Measurements from ENCODE around the gene RAI1. TPM values are rescaled to one million over a fixed set of nuclear protein-coding genes. Genes with fewer than 3 reads are reported as not detected.
A peak's percentile ranks its signal among the peaks of the same experiment; 100 is the strongest.

Gene RAI1
- total RNA-seq, 1 donor from 2014 or later, result 39.1 TPM

- no peaks in the 10 kb centered on the region for H3K9me3 ChIP-seq (ENCODE audit: insufficient read depth, low read depth, low read length)
- Mint-ChIP-seq H3K27me3 (ENCODE audit: low read depth, unreplicated experiment) (no peaks in the 10 kb centered on the region), H3K4me3 (ENCODE audit: unreplicated experiment) (peak within 1 kb of the TSS; percentile 94), H3K9me3 (ENCODE audit: unreplicated experiment) (no peaks in the 10 kb centered on the region), H3K4me1 (ENCODE audit: low read depth, unreplicated experiment) (peaks cover 34% of the 10 kb centered on the region), H3K36me3 (ENCODE audit: low read depth, unreplicated experiment) (peaks cover 9% of the 10 kb centered on the region), H3K27ac (ENCODE audit: unreplicated experiment) (peak within 1 kb of the TSS; percentile 97)
- H3K79me2 ChIP-seq (ENCODE audit: insufficient read depth, low read length), result peaks cover 45% of the 10 kb centered on the region
- FAIRE-seq, result no peak
- no peak for DNase-seq (ENCODE audit: low read depth)
- peaks cover 32% of the 10 kb centered on the region for H4K20me1 ChIP-seq (ENCODE audit: insufficient read depth, low read length)
- H2AFZ ChIP-seq (ENCODE audit: low read depth, low read length), result peak within 1 kb of the TSS; percentile 74
- H3K4me1 ChIP-seq (ENCODE audit: insufficient read depth, low read length), result peaks cover 52% of the 10 kb centered on the region
- no peaks in the 10 kb centered on the region for H3K27me3 ChIP-seq (ENCODE audit: insufficient read depth, low read length)
- H3K4me3 ChIP-seq (ENCODE audit: insufficient read depth, low read depth, low read length), result peak within 1 kb of the TSS; percentile 83
- H3K36me3 ChIP-seq (ENCODE audit: insufficient read depth, low read length), result no peaks in the 10 kb centered on the region
- H3K27ac ChIP-seq (ENCODE audit: low read depth, low read length), result peak within 1 kb of the TSS; percentile 99
- peak within 1 kb of the TSS; percentile 99 for H3K9ac ChIP-seq (ENCODE audit: low read length)
- TF ChIP-seq EZH2 (IDR thresholded peaks at IDR 0.05; ENCODE audit: insufficient read depth, low read length), result no peak
- H3K4me2 ChIP-seq (ENCODE audit: low read length), result peak within 1 kb of the TSS; percentile 97
Observed at GRCh38 chr17:17836818-17837379, 155.6 kb downstream of the RAI1 start, which contains the start of gene SREBF1. Gene SREBF1 (minus strand): TSS chr17:17836986. CDS start chr17:17836817, 169 bp downstream.

- Histone ChIP-seq H3K9me3 (ENCODE audit: insufficient read depth, low read depth, low read length) (no peaks in the 10 kb centered on the region), H3K4me2 (ENCODE audit: low read length) (peak overlapping the region; percentile 97), H3K27me3 (ENCODE audit: insufficient read depth, low read length) (no peaks in the 10 kb centered on the region), H4K20me1 (ENCODE audit: insufficient read depth, low read length) (peaks cover 27% of the 10 kb centered on the region), H3K27ac (ENCODE audit: low read depth, low read length) (peak overlapping the region; percentile 99), H3K79me2 (ENCODE audit: insufficient read depth, low read length) (peaks cover 40% of the 10 kb centered on the region), H3K9ac (ENCODE audit: low read length) (peak overlapping the region; percentile 99), H3K4me3 (ENCODE audit: insufficient read depth, low read depth, low read length) (peak overlapping the region; percentile 83), H3K36me3 (ENCODE audit: insufficient read depth, low read length) (no peaks in the 10 kb centered on the region), H3K4me1 (ENCODE audit: insufficient read depth, low read length) (peaks cover 49% of the 10 kb centered on the region), H2AFZ (ENCODE audit: low read depth, low read length) (no peak overlapping the region)
- peak overlapping the region; percentile 91 for H3K4me3 Mint-ChIP-seq (ENCODE audit: unreplicated experiment)
- no peaks in the 10 kb centered on the region for H3K27me3 Mint-ChIP-seq (ENCODE audit: low read depth, unreplicated experiment)
- DNase-seq (ENCODE audit: low read depth) (peak; percentile 76), FAIRE-seq (no peak)
- peak overlapping the region; percentile 97 for H3K27ac Mint-ChIP-seq (ENCODE audit: unreplicated experiment)
- TF ChIP-seq CTCF (IDR thresholded peaks at IDR 0.05; ENCODE audit: insufficient read depth, low read depth, low read length) (no peak), EZH2 (IDR thresholded peaks at IDR 0.05; ENCODE audit: insufficient read depth, low read length) (no peak)
- H3K4me1 Mint-ChIP-seq (ENCODE audit: low read depth, unreplicated experiment), result peaks cover 34% of the 10 kb centered on the region
- H3K36me3 Mint-ChIP-seq (ENCODE audit: low read depth, unreplicated experiment), result peaks cover 5% of the 10 kb centered on the region
- no peaks in the 10 kb centered on the region for H3K9me3 Mint-ChIP-seq (ENCODE audit: unreplicated experiment)
Observed at GRCh38 chr17:17837380-17837821, 156.1 kb downstream of the RAI1 start.

GRCh38 chr17:17837966-17838962 is 157.0 kb downstream of the RAI1 start:
- Histone ChIP-seq H3K27me3 (ENCODE audit: insufficient read depth, low read length) (no peaks in the 10 kb centered on the region), H3K27ac (ENCODE audit: low read depth, low read length) (peak overlapping the region; percentile 99), H3K4me1 (ENCODE audit: insufficient read depth, low read length) (peaks cover 49% of the 10 kb centered on the region), H4K20me1 (ENCODE audit: insufficient read depth, low read length) (peaks cover 26% of the 10 kb centered on the region), H3K4me2 (ENCODE audit: low read length) (peak overlapping the region; percentile 97), H3K36me3 (ENCODE audit: insufficient read depth, low read length) (no peaks in the 10 kb centered on the region), H3K79me2 (ENCODE audit: insufficient read depth, low read length) (peaks cover 35% of the 10 kb centered on the region), H3K9me3 (ENCODE audit: insufficient read depth, low read depth, low read length) (no peaks in the 10 kb centered on the region), H3K4me3 (ENCODE audit: insufficient read depth, low read depth, low read length) (no peak overlapping the region), H2AFZ (ENCODE audit: low read depth, low read length) (no peak overlapping the region), H3K9ac (ENCODE audit: low read length) (peak overlapping the region; percentile 99)
- peaks cover 5% of the 10 kb centered on the region for H3K36me3 Mint-ChIP-seq (ENCODE audit: low read depth, unreplicated experiment)
- H3K9me3 Mint-ChIP-seq (ENCODE audit: unreplicated experiment), result no peaks in the 10 kb centered on the region
- peak overlapping the region; percentile 97 for H3K27ac Mint-ChIP-seq (ENCODE audit: unreplicated experiment)
- H3K27me3 Mint-ChIP-seq (ENCODE audit: low read depth, unreplicated experiment), result no peaks in the 10 kb centered on the region
- peaks cover 34% of the 10 kb centered on the region for H3K4me1 Mint-ChIP-seq (ENCODE audit: low read depth, unreplicated experiment)
- FAIRE-seq (no peak), DNase-seq (ENCODE audit: low read depth) (no peak)
- H3K4me3 Mint-ChIP-seq (ENCODE audit: unreplicated experiment), result peak overlapping the region; percentile 91
- no peak for TF ChIP-seq CTCF (IDR thresholded peaks at IDR 0.05; ENCODE audit: insufficient read depth, low read depth, low read length)
- no peak for TF ChIP-seq EZH2 (IDR thresholded peaks at IDR 0.05; ENCODE audit: insufficient read depth, low read length)
